Stomach (tissue), 9 donors: ENCODE measurements around the gene PRTG. TPM values are rescaled to one million over a fixed set of nuclear protein-coding genes. Genes with fewer than 3 reads are reported as not detected.
A peak's percentile ranks its signal among the peaks of the same experiment; 100 is the strongest.

Experiments used
- DNase-seq, 2 donors: peaks; one replicate each; pipeline versions ENCODE4 v3.0.0 to v3.0.0-alpha.2; 2013 to 2019
- H3K27ac ChIP-seq, 5 donors: fragments of 200-600 bp in 4 of 5; sonication (generic) in 4 of 5; one replicate each; pipeline ENCODE4 v1.5.1; 2013 to 2019; ENCODE audit warnings: mild to moderate bottlenecking in 1 of 5, moderate library complexity in 1 of 5
- H3K27me3 ChIP-seq, 3 donors: fragments of 200-600 bp; sonication (generic); one replicate each; pipeline ENCODE4 v1.5.1; 2017 to 2019; ENCODE audit warnings: mixed run types in 1 of 3
- H3K36me3 ChIP-seq, 4 donors: fragments of 200-600 bp; sonication (generic); 1 replicate in 3 of 4; 2 replicates in 1 of 4; pipeline ENCODE4 v1.5.1; 2016 to 2019
- H3K4me1 ChIP-seq, 4 donors: fragments of 200-600 bp; sonication (generic); one replicate each; pipeline ENCODE4 v1.5.1; 2016 to 2019
- H3K4me3 ChIP-seq, 4 donors: fragments of 200-600 bp; sonication (generic) in 3 of 4; one replicate each; pipeline ENCODE4 v1.5.1; 2016 to 2019; ENCODE audit warnings: mild to moderate bottlenecking in 1 of 4
- H3K9me3 ChIP-seq, 4 donors: fragments of 200-600 bp; sonication (generic); one replicate each; pipeline ENCODE4 v1.5.1; 2016 to 2019
- EP300 ChIP-seq: sonication (generic); formaldehyde crosslinking; IDR thresholded peaks from one replicate; pipeline ENCODE4 v1.6.1; 2017; ENCODE audit warnings: antibody characterized with exemption
- POLR2A ChIP-seq, 4 donors: fragments of 450-650 bp; IDR thresholded peaks; one replicate each; pipeline ENCODE4 v1.6.1; 2016; ENCODE audit warnings: antibody characterized with exemption in 4 of 4, control low read depth in 2 of 4, mild to moderate bottlenecking in 1 of 4, moderate library complexity in 1 of 4
- POLR2AphosphoS5 ChIP-seq, 3 donors: sonication (generic); formaldehyde crosslinking; IDR thresholded peaks; one replicate each; pipeline ENCODE4 v1.6.1; 2016; ENCODE audit warnings: antibody characterized with exemption in 3 of 3
- WGBS, 5 donors: extraction: QIAGEN DNeasy Blood & Tissue Kit in 3 of 5; methylation state at CpG; one replicate each; pipeline versions ENCODE4 v1.1.5 to v1.1.7; 2013 to 2018; 5-methylcytosine and 5-hydroxymethylcytosine counted together
- intact Hi-C: fragments of 100-400 bp; cut with DNase I; formaldehyde crosslinking; loops from one replicate; pipeline ENCODE4 v1.15.1; 2023; ENCODE audit warnings: low total_unique reads
- polyA plus RNA-seq, 3 donors: library from polyadenylated mRNA; stranded (reverse); fragments of 200-250 nt; gene quantifications; one replicate each; pipeline ENCODE4 v1.2.3, GENCODE V29; 2013
- total RNA-seq, 5 donors: library from RNA; depleted of rRNA; stranded (reverse); fragments of >200 nt; gene quantifications; one replicate each; pipeline versions ENCODE4 v1.1.0 to v1.2.3, GENCODE V29; 2014 to 2016
- TF ChIP-seq, protein P1 (sequence below), 7 experiments: fragments of 450-650 bp in 4 of 7; fragments of 200-600 bp in 3 of 7; sonication (generic) in 3 of 7; IDR thresholded peaks; one replicate each; pipeline ENCODE4 v1.5.1; 2016 to 2019; ENCODE audit warnings: antibody characterized with exemption in 7 of 7, control low read depth in 2 of 7, mild to moderate bottlenecking in 1 of 7
- donor health status: healthy with polysubstance abuse.
- donor health status: Bipolar disorder and iron deficiency.
- donor health status: healthy.

PRTG gene
- total and polyA plus RNA-seq, 8 donors: under 0.01 to 12.3 (median 0.63) TPM; not detected in 2

DNA sequence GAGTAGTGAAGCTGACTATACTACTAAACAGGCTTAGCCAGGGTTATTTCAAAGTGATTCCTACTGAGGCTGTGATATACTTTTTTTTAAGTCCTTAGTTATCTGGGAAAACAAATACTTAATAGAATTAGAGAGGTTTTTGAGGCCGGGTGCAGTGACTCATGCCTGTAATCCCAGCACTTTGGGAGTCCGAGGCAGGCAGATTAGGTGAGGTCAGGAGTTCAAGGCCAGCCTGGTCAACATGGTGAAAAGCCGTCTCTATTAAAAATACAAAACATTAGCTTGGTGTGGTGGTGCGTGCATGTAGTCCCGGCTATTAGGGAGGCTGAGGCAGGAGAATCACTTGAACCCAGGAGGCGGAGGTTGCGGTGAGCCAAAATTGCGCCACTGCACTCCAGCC, 34.2 kb downstream of the PRTG start:
- no peaks in the 10 kb centered on the region for H3K9me3 ChIP-seq
- H3K4me1 ChIP-seq: peaks cover 0 to 3% (median 0%) of the 10 kb centered on the region in 4 donors
- H3K36me3 ChIP-seq: no peaks in the 10 kb centered on the region
- WGBS, 5 donors: 71 to 77% (median 76%) methylated on average over 8 of the region's 8 CpGs
- no peak overlapping the region for H3K27ac ChIP-seq
- no peaks in the 10 kb centered on the region for H3K27me3 ChIP-seq
- no peak for DNase-seq
- intact Hi-C loops: no loop called here
- TF ChIP-seq, protein P1, sequence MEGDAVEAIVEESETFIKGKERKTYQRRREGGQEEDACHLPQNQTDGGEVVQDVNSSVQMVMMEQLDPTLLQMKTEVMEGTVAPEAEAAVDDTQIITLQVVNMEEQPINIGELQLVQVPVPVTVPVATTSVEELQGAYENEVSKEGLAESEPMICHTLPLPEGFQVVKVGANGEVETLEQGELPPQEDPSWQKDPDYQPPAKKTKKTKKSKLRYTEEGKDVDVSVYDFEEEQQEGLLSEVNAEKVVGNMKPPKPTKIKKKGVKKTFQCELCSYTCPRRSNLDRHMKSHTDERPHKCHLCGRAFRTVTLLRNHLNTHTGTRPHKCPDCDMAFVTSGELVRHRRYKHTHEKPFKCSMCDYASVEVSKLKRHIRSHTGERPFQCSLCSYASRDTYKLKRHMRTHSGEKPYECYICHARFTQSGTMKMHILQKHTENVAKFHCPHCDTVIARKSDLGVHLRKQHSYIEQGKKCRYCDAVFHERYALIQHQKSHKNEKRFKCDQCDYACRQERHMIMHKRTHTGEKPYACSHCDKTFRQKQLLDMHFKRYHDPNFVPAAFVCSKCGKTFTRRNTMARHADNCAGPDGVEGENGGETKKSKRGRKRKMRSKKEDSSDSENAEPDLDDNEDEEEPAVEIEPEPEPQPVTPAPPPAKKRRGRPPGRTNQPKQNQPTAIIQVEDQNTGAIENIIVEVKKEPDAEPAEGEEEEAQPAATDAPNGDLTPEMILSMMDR (IDR thresholded peaks at IDR 0.05): no peak
- TF ChIP-seq EP300 (no peak), POLR2A (IDR thresholded peaks at IDR 0.05) (no peak), POLR2AphosphoS5 (IDR thresholded peaks at IDR 0.05) (no peak)
- H3K4me3 ChIP-seq: no peak overlapping the region

DNA sequence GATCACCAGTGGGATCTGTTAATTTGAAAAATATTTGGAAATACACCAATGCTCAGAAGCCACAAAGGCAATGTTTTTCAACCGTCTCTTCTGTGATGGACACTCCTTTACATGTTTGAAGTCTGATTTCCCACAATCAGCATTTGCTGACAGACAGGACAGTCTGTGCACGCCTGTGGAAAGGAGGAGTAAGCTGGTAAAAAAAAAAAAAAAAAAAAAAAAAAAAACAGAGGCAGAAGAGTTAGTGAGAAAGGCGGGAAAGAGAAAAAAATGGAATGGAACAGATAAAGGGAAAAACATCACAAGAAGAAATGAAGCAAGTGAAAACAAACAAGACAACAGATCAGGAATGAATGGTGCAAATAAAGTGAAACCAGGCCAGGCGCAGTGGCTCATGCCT, 35.0 kb downstream of the PRTG start:
- Histone ChIP-seq H3K27me3 (no peaks in the 10 kb centered on the region), H3K4me3 (no peak overlapping the region), H3K27ac (no peak overlapping the region), H3K4me1 (peaks cover 0 to 3% (median 0%) of the 10 kb centered on the region in 4 donors), H3K36me3 (no peaks in the 10 kb centered on the region), H3K9me3 (no peaks in the 10 kb centered on the region)
- TF ChIP-seq, protein P1 (IDR thresholded peaks at IDR 0.05): no peak
- TF ChIP-seq POLR2AphosphoS5 (IDR thresholded peaks at IDR 0.05): no peak
- TF ChIP-seq POLR2A (IDR thresholded peaks at IDR 0.05): no peak
- TF ChIP-seq EP300: no peak
- WGBS, 5 donors: 81 to 88% (median 86%) methylated on average over 4 of the region's 4 CpGs
- DNase-seq: no peak
- intact Hi-C loops: no loop called here

DNA sequence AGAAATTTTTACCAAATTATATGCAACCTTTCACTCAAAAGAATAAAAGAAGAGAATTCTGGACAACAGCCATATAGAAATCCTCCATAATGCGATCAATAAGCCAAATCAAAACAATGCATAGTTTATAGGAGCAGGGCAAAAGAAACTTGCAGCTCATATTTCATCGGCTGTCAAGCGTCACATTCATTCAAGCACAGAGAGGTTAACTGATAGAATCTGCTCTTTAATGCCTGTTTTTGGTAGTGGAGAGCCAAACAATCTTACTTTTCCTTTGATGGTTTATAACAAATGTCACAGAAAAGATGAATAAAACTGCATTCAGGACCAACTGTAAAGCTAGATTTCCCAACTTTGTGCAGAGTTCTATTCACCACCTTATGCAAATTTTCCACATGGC, 35.4 kb downstream of the PRTG start:
- no peaks in the 10 kb centered on the region for H3K9me3 ChIP-seq
- H3K4me3 ChIP-seq: no peak overlapping the region
- intact Hi-C loops: no loop called here
- no peak for DNase-seq
- no peaks in the 10 kb centered on the region for H3K27me3 ChIP-seq
- no peak overlapping the region for H3K27ac ChIP-seq
- H3K4me1 ChIP-seq: peaks cover 0 to 3% (median 0%) of the 10 kb centered on the region in 4 donors
- H3K36me3 ChIP-seq: no peaks in the 10 kb centered on the region
- TF ChIP-seq POLR2AphosphoS5 (IDR thresholded peaks at IDR 0.05) (no peak), POLR2A (IDR thresholded peaks at IDR 0.05) (no peak), EP300 (no peak)
- TF ChIP-seq, protein P1 (IDR thresholded peaks at IDR 0.05): no peak
- 58 to 74% (median 70%) methylated on average over 3 of the region's 3 CpGs for WGBS, 5 donors

DNA sequence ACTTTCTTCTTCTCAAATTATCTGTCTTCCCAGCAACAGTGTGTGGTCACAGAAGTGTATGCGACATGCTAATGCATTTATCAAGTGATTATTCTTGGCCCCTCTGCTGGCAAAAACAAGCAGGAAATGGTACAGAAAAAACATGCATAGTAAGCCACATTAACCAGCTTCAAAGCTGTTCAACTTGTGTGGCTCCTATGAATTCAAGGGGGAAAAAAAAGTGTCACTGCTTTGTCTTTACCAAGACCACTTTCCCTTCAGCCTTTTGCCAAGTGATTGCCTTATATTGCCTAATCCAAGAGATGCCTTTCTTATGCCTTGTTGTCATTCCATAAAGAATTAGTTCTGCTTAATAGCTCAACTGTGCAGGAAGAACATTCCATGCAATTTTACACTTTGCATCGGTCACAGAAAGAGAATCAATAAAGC, 39.1 kb downstream of the PRTG start:
- WGBS, 5 donors: 39 to 58% (median 53%) methylated on average over 2 of the region's 2 CpGs
- H3K4me3 ChIP-seq: no peak overlapping the region
- peaks cover 0 to 3% (median 0%) of the 10 kb centered on the region in 4 donors for H3K4me1 ChIP-seq
- intact Hi-C loops: no loop called here
- no peak overlapping the region for H3K27ac ChIP-seq
- H3K9me3 ChIP-seq: no peaks in the 10 kb centered on the region
- H3K36me3 ChIP-seq: no peaks in the 10 kb centered on the region
- H3K27me3 ChIP-seq: no peaks in the 10 kb centered on the region
- peak in 1 of 2 donors; percentile 9 for DNase-seq
- no peak for TF ChIP-seq EP300
- no peak for TF ChIP-seq POLR2AphosphoS5 (IDR thresholded peaks at IDR 0.05)
- TF ChIP-seq POLR2A (IDR thresholded peaks at IDR 0.05): no peak
- TF ChIP-seq, protein P1 (IDR thresholded peaks at IDR 0.05): no peak
